Activated CD4-positive, alpha-beta T cell treated with anti-CD3 and anti-CD28 coated beads for 48 hours (primary cell): Measurements from ENCODE around the gene HBP1.

Source experiments
- DNase-seq: peaks from one replicate; pipeline ENCODE4 v3.0.0-alpha.2; 2020

Gene HBP1

DNA sequence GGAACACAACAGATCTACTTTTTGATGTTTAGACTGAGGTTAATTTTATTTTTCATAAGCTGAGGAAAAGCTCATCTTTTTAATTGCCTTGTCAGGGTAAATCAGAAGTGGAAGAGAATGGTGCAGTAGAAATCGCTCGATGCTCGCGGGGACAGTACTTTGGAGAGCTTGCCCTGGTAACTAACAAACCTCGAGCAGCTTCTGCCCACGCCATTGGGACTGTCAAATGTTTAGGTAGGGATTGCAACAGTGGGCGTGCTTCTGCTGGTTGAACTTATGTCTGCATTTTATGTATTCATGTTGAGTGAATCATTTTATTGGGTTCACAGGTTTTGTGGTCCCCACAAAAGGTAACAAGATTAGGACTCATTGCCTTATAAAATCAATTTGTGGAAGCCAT lies 11.7 kb upstream of the HBP1 start:
- DNase-seq: no peak

GRCh38 chr7:107158028-107158427 lies 10.8 kb upstream of the HBP1 start:
- no peak for DNase-seq

DNA sequence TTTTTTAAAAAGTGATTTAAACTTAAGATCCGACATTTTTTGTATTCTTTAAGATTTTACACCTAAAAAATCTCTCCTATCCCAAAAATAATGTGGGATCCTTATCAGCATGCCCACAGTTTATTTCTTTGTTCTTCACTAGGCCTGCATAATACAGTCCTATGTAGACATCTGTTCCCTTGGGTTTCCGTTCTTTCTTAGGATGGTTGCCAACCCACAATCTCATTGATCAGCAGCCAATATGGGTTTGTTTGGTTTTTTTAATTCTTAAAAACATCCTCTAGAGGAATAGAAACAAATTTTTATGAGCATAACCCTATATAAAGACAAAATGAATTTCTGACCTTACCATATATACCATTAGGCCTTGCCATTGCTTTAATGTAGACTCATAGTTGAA lies 8.4 kb upstream of the HBP1 start:
- DNase-seq: no peak

DNA sequence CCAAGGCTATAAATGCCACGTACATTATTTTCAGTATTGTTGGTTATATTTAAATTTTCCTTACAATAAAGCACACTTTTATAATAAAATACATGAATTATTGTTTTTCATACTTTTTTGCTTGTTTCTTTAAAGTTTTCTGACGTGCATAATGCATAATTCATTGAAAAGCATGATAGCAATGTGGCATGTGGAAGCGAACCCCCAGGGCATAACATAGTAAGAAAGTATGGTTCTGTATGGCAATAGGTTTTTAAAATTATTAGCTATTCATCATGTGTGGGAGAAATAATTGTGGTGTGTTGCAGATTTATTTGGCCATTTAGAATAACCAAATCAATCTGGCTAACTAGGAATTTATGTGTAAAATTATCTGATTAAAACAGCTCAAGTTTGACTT lies 7.4 kb upstream of the HBP1 start:
- no peak for DNase-seq

- DNase-seq: no peak
Measured at GRCh38 chr7:107162475-107162874, 6.3 kb upstream of the HBP1 start.

- DNase-seq: no peak
Measured at GRCh38 chr7:107164092-107164491, 4.7 kb upstream of the HBP1 start.

DNA sequence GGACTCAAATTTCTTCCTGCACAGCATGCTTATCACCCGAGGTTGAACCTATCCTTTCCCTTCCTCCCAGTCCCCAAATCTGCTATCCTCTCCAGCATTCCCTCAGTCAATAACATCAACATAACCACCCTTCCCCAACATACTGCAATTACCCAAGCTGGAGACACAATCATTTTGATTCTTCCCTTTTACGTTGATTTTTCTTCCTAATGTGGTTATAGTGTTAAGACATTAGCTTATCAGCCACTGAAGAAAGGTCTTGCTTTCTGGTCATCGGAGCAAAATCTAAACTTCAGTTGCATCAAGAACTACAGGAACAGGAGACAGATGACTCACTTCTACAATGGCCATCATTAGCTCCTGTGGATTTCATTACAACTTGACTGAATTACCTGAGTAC lies 3.5 kb upstream of the HBP1 start:
- DNase-seq: no peak

GRCh38 chr7:107166736-107167426 lies 1.9 kb upstream of the HBP1 start:
- DNase-seq: no peak

DNA sequence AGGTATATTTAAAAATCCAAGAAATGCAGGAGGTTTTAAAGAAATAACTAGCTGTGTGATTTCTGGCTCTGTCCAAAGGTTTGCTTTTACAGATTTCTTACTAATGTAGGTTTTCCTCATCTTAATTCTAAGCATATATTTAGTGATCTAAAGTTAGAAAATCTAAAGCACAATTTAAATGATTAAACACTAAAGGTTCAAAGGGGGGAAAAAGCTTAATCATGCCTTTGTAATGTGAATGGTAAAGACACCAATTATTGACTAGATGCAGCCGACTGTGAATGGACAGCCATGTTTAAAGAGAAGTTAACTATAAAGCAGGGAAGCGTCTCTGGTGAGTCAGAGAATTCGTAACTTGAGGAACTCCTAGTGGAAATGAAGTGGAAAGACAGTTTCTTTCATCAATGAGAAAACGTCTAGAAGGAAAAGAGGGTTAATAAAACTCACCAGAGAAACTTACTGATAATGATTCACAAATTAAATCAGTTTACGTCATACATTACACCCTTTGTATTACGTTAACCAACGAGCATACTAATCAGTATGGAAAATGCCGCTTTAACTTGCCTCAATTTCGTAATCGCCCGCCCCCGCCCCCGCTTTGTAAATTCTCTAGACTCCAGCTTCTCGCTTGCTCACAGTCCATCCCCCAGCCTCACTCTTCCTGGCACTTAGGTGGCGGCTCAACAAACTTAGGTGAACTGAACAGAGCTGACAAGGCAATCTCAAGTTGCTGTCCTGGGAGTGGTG lies 1.1 kb upstream of the HBP1 start:
- peak; percentile 76 for DNase-seq

DNA sequence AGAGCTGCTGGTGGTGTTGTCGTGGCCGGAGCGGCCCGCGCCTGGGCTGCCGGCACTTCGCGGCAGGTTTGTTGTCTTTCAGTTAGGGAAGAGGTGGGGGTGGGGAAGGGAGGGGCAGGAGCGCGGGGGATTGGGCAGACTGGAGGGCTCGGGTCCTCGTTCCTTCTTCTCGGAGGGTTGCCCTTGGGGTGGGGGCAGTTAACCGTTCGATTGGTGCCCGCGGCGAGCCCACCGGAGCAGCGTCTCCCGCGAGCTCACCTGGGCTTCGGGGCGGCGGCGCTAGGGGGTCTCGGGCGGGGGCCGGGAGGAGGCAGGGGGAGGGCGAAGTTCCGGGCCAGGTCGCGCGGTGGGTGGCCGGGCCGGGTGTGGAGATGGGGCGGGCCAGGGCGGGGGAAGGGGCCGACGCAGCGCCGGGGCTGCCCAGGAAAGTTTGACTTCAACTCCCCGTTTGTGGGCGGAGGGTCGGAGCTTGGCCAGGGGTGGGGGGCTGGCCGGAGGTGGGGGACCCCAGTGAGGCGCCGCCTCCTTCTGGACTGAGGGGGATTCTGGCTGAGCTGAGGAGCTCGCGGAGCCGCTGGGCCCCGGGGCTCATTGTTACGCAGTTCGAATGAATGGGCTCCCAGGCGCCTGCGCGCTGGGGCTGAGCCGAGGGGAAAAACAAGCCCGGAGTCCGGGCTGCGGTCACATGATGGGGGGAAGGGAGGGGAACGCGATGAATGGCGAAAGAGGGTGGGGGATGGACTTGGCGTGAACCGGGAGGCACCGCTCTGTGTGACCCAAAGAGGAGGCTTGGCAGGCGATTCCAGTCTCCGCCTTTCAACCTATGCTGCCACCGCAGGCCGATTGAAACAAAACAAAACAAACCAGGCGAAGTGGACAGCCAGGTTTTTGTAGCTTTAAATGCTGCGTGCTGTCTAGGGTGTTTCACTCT lies 582 bp downstream of the HBP1 start:
- DNase-seq: peak; percentile 93

- DNase-seq: no peak
Measured at GRCh38 chr7:107170051-107170915, 1.5 kb downstream of the HBP1 start.

GRCh38 chr7:107171496-107171895 lies 2.7 kb downstream of the HBP1 start:
- no peak for DNase-seq

DNA sequence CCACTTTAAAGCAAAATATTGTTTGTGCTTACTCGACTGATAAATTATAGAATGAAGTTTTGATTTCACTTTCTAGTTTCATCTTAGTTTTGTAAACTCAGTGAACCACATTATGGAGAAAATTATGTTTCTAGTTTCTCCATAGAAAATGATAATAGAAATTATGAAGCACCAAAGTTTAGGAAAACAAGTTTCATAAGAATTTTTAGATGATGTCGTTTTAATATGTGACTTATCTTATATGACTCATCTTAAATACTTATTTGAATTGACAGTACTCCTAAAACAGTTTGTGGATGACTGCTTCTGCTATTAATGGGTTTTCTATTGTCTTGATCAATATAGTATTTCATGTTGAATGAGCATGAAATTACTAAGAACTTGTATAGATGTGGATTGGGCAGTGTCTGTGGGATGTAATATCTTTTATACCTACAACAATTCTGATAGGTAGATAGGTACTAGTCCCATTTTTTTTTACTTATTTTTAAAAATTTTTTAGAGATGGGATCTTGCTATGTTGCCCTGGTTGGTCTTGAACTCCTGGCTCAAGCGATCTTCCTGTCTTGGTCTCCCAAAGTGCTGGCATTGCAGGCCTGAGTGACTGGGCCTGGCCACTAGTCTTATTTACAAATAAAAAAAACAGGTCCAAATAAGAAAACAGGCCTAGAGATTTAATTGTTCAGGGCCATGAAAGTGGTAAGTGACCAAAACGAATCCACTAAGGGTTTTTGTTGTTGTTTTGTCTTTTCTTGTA lies 3.7 kb downstream of the HBP1 start:
- DNase-seq: no peak

DNA sequence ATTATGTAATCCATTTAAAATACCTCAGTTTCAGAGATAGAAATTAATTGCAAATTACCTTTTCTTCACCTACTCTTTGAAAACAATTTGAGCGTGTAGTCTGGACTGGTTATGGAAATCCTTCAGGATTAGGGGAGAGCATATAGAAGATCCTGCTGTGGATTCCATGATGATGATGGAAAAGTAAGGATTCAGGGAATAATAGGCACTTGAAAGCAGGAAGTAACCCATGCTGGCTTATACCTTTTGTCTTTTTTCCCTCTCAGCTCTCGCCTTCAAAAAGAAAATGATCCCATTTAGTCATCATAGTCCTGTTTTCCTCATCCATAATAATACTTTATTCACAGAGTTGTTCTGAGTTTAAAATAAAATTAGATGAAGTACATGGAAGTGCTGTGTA lies 4.4 kb downstream of the HBP1 start:
- no peak for DNase-seq

- DNase-seq: no peak
Measured at GRCh38 chr7:107173691-107174406, 5.0 kb downstream of the HBP1 start.

DNA sequence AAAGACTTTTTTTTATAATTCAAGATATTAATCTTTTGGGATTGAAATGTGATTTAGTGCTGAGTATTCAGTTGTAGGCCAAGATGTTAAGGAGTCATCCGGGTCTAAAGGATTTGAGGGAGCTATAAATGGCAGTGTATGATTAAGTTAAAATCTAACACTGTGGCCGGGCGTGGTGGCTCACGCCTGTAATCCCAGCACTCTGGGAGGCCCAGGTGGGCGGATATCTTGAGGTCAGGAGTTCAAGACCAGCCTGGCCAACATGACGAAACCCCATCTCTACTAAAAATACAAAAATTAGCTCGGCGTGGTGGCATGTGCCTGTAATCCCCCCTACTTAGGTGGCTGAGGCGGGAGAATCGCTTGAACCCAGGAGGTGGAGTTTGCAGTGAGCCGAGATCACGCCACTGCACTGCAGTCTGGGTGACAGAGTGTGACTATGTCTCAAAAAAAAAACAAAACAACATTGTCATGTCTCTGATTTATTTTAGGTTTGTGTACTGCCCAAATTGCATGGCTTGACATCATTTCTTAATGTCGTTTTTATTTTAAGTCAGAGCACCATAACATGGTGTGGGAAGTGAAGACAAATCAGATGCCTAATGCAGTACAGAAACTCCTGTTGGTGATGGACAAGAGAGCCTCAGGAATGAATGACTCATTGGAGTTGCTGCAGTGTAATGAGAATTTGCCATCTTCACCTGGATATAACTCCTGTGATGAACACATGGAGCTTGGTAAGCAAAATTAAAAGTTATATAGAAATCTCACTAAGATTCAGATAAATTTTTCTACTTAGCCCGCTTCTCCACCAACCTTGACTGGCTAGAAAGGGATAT lies 10.7 kb downstream of the HBP1 start:
- DNase-seq: peak; percentile 43

DNA sequence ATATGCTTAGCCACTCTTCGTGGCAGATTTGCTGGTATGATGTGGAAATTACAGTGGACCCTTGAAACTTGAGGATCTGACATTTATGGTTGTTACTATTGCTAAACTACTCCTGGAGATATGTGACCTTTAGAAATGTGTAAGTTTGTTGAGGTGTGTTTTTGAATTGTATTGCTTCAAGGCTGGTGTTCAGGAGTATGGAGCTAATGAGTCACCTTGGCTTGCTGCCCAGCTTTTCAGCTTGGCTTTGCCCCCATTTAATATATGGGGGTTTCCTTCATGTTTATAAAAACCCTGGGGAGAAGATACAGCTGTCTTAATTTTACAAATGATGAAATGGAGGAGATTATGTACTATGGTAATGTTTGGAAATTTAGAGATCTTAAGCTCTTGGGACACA lies 11.6 kb downstream of the HBP1 start:
- peak; percentile 80 for DNase-seq

GRCh38 chr7:107181172-107181571 lies 12.4 kb downstream of the HBP1 start:
- DNase-seq: no peak

- DNase-seq: no peak
Measured at GRCh38 chr7:107185716-107186115, 16.9 kb downstream of the HBP1 start.

- no peak for DNase-seq
Measured at GRCh38 chr7:107186240-107186639, 17.4 kb downstream of the HBP1 start.
